NCI-H1092 treated with DMSO at 0.1 percent for 48 hours (cell line): ENCODE results near the gene TBC1D24.
A peak's percentile ranks its signal among the peaks of the same experiment; 100 is the strongest.

Source experiments
- DNase-seq: peaks from one replicate; lab custom pipeline; 2025; lab: John Stamatoyannopoulos, UW

Gene TBC1D24

GRCh38 chr16:2498531-2499253 lies 23.8 kb downstream of the TBC1D24 start:
- peak; percentile 26 for DNase-seq

DNA sequence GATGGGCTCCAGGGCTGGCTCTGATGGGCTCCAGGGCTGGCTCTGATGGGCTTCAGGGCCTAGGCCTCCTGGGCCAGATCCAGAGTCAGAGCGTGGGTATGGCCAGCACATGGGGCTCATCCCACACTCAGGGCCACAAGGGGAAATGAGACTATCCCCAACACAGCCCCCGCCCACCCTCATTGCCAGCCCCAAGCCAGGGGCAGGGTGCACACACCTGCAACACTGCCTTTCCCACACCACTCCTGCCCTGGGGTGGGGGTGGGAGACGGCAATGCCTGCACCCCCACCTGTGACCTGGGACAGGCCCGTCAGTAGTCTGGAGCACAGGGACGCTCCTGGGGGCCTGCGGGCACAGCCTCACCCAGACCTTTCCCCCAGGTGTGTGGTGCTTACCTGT lies 24.5 kb downstream of the TBC1D24 start:
- DNase-seq: no peak

- no peak for DNase-seq
Observed at GRCh38 chr16:2499890-2500429, 25.0 kb downstream of the TBC1D24 start.

- DNase-seq: no peak
Observed at GRCh38 chr16:2500430-2500917, 25.5 kb downstream of the TBC1D24 start.

DNA sequence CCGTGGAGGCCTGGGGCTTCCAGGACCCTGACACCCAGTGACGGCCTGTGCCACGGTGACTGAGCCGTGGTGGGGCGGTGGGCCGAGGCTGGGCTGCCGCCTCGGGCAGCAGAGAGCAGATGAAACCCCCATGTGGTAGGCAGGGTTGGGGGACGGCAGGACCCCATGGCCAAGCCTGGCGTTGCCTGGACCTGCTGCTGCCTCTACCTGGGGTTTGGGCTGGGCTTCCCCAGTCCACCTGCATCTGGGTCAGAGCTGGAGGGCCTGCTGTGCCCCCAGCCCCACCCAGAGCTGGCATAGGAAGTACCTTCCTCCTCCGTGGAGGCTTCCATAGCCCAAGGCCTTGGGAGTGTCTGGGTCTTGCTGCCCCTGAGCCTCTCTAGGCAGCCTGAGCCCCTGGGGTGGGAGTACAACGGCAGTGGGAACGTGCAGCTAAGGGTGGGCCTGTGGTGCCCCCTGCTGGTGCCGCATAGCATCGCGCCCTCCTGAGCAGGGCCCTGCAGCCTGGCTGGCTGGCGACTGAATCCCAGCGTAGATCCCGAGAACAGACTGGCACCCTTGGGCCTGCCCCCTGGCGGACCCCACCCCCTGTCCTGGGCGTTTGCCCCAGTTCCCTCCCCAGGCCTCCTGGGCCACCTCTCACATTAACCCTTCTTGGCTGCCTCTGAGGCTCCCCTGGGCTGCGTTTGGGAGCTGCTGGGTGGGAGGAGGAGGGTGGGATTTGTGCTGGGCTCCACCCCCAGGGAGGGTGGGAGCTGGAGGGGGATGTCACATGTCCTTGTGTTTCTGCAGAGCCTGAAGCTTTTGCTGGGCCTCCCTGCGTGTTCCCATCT lies 26.2 kb downstream of the TBC1D24 start:
- DNase-seq: peak; percentile 82

DNA sequence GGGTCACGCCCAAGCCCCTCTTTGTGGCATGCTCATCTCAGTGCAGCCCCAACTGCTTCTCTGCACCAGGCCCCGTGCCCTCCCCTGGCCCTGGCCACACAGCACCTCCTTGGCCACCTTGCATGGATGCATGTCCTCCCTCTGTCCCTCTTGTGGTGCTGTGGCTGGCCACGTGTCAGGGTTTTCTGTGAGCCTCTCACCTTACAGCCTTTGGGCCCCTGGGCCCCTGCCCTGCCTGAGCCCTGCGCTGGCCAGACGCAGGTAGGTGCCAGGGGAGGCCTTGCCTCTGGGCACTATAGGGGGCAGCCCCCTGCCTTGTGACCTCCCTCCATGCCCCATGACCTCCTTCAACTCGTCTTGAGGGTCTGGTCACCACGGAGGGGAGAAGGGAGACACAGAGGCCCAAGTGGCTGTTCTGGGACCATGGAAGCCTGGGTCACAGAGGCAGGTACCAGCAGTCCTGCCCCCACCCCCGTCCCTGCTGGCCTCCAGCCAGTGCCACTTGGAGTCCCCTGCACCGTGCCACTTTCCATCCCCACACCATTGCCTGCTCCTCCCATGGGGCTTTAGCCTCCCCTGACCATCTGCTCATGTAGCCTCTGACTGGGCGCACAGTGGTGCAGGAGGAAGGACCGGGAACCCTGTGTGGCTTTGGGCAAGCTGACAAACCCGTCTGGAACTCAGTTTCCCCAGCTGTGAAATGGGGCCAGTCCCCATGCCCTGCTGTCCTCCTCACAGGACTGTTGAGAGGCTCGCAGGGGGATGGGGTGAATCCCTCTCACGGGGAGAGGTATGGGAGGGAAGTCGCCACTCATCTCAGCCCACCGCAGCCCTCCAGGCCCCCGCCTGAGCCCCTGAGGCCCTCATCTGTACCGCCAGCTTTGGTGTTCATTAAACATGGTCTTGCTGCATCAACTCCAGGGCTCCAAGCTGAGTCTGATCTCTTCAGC lies 27.3 kb downstream of the TBC1D24 start:
- no peak for DNase-seq

DNA sequence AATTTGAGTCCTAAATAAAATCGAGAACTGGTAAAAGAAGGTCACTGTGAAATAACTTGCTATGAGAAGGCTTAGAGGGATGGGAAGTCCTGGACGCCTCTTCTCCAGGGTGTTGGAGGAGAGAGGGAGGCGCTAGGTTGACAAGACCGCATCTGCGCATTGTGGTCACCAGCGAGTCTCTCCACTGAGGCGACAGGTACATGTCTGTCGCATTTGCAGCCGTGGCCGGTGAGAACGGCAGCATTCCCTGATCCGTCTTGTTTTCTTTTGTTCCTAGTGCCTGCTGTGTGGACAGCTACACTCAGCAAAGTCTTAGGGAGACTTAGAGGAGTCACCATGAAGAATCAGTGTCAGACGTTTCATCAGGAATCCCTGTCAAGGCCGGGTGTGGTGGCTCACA lies 30.8 kb downstream of the TBC1D24 start:
- DNase-seq: no peak

GRCh38 chr16:2507052-2507659 lies 32.2 kb downstream of the TBC1D24 start:
- DNase-seq: no peak

DNA sequence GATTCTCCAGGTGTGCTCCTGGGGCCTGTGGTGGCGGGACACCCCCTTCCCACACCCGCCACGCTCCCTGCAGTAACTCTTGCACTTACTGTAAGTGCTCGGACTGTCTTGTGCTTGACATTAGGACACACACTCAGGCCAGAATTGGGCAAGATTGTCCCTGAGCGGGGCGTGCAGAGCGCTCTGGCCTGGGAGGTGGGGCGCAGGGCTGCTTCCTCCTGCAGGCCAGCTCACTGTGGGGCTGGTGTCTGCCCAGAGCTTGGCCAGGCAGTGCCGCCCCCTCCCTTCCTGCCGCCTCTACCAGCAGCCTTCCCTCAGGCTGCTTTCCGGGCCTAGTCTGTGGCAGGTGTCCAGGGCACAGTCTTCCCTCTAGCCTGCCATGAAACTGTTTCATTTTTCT lies 32.7 kb downstream of the TBC1D24 start:
- DNase-seq: no peak

GRCh38 chr16:2508722-2509400 lies 33.9 kb downstream of the TBC1D24 start:
- no peak for DNase-seq

GRCh38 chr16:2511128-2511800 lies 36.3 kb downstream of the TBC1D24 start:
- DNase-seq: no peak

GRCh38 chr16:2511996-2512734 lies 37.2 kb downstream of the TBC1D24 start:
- no peak for DNase-seq

GRCh38 chr16:2512735-2513404 lies 37.9 kb downstream of the TBC1D24 start:
- peak; percentile 66 for DNase-seq

DNA sequence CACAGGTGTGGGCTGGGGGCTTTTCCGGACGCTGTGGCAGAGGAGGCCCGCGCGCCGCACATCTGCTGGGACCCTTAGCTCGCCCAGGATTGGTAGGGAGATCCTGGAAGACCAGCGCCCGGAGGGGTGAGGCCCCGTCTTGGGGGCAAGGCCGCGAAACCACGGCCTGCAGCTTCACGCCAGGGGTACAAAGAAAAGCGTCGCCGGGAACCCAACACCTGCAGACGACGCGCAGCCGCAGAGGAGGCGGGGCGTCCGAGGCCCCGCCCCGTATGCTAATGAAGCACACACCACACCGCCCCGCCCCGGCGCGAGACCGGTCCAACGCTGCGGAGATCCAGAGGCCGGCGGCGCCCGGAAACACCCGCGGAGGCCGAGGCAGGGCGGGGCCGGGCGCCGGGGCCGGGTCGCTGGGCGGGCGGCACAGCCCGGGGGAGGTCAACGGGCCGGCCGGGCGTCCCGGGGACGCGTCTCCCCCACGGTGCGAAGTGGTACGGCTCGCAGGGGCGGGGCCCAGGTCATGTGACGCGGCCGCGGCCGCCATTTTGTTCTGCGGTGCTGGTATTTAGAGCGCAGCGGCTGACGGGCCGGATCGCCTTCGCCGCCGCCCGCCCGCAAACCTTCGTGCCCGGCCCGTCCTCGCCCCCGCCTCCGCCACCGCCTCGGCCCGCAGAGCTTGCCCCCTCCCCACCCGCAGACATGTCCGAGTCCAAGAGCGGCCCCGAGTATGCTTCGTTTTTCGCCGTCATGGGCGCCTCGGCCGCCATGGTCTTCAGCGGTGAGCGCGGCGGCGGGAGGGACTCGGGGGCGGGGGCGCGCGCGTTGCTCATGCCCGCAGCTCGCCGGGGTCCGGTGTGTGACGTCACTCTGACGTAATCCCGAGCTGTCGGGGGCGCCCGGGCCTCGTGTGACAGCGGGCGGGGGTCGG lies 38.7 kb downstream of the TBC1D24 start, which contains the start of gene ATP6V0C:
TSS of gene ATP6V0C (plus strand) at position 548 of the 928 bp plus-strand sequence. CDS start at position 700, 152 bp downstream.
- peak; percentile 92 for DNase-seq

DNA sequence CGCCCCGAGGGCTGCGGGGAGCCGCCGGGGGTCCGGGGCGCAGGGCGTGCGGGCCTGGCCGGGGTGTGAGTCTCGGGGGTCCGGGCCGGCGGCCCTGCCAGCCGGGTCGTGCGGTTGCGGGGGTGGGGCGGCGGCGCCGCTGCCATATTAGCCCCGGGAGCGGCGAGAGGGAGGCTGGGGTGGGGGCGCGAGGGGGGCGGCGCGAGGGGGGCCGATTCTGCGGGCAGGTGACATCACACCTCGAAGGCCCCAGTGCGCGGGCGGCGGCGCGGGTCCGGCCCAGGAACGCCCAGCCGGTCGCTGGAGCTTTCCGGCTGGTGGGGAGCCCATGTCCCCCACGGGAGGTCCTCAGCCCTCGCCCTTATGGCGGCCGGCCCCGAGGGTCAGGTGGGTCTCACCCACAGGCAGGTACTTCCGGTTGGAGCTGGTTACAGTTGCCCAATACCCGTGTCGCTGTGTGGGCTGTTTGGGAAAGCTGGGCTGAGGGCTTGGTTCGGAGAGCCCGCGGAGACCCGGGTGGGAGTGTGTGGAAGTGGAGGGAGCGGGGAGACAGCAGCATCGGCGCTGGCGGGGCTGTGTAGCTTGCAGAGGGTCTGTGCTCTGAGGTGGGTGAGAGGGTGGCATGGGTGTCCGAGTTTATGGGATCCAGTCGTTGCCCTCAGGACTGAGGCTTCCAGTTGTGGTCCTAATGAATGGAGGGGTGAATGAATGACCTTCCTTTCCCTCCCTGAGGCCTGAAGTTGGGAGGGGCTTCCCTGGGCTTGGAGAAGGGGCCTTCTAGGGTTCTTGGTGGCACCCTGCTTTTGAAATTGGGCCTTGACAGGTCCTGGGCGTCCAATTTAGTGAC lies 39.6 kb downstream of the TBC1D24 start:
- DNase-seq: no peak

- DNase-seq: no peak
Observed at GRCh38 chr16:2515180-2515851, 40.4 kb downstream of the TBC1D24 start.
